ENCODE measurements around the gene MGA.

Gene MGA

DNA sequence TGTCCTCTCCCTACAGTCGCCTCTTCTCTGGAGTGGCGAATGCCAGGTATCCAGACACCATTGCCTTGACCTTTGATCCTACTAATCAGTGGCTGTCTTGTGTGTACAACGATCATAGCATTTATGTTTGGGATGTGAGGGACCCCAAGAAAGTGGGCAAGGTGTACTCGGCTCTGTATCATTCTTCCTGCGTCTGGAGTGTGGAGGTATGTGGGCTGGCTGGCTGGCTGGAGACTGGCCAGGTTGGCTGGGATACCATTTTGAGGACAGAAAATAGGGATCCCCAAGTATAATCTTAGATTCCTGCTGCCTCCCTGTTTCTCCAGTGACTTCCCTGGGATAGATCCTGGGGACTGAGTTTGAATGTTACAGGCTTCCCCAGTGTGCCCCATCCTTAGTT is 154.3 kb downstream of the MGA start:
- WGBS, 2 experiments (ENCODE audit: insufficient coverage in 2 of 2) = 93 to 96% methylated on average over 3 to 5 of the region's 5 CpGs
- Histone ChIP-seq H3K27ac (ENCODE audit: low read depth, low read length, severe bottlenecking) (no peak overlapping the region), H3K36me3 (ENCODE audit: control insufficient read depth, insufficient read depth, low read length) (peaks cover 58% of the 10 kb centered on the region), H3K4me1 (ENCODE audit: control insufficient read depth, insufficient read depth, low read length, poor library complexity, severe bottlenecking) (peaks cover 6% of the 10 kb centered on the region), H3K4me3 (ENCODE audit: extremely low read depth, insufficient read depth, low read length, poor library complexity, severe bottlenecking) (no peak overlapping the region), H3K9me3 (ENCODE audit: control insufficient read depth, low read length) (no peaks in the 10 kb centered on the region)

DNA sequence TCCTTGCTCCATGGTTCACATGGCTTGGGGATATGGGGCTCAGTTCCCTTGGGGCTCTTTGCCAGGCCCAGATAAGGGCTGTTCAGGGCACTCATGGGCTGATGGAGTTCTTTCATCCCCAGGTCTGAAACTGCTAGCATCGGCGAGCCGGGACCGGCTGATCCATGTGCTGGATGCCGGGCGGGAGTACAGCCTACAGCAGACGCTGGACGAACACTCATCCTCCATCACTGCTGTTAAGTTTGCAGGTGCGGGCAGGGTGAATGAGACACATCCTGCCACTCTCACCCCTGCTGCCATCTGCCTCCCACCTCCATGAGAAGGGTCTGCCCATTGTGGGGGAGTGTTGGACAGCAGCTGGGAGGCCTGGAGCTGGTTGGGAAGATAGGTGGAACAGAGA is 156.6 kb downstream of the MGA start:
- no peaks in the 10 kb centered on the region for H3K4me1 ChIP-seq (ENCODE audit: control insufficient read depth, insufficient read depth, low read length, poor library complexity, severe bottlenecking)
- 95 to 97% methylated on average over 8 of the region's 9 CpGs for WGBS, 2 experiments (ENCODE audit: insufficient coverage in 2 of 2)
- H3K4me3 ChIP-seq (ENCODE audit: extremely low read depth, insufficient read depth, low read length, poor library complexity, severe bottlenecking) = no peak overlapping the region
- no peak overlapping the region for H3K27ac ChIP-seq (ENCODE audit: low read depth, low read length, severe bottlenecking)
- H3K36me3 ChIP-seq (ENCODE audit: control insufficient read depth, insufficient read depth, low read length) = peaks cover 75% of the 10 kb centered on the region
- H3K9me3 ChIP-seq (ENCODE audit: control insufficient read depth, low read length) = no peaks in the 10 kb centered on the region

DNA sequence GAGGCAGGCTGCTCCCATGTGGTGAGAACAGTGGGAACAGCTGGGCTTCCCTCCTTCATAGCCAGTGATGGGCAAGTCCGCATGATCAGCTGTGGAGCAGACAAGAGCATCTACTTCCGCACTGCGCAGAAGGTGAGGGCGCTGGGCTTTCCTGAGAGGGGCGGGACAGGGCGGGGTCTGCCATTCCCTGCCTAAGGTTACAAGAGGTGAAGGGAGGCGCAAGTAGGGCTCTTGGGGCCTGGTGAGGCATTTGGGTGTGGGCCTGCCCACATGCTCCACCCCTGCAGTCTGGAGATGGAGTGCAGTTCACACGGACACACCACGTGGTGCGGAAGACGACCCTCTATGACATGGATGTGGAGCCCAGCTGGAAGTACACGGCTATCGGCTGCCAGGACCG is 157.1 kb downstream of the MGA start:
- no peaks in the 10 kb centered on the region for H3K9me3 ChIP-seq (ENCODE audit: control insufficient read depth, low read length)
- 92 to 95% methylated on average over 11 to 14 of the region's 14 CpGs for WGBS, 2 experiments (ENCODE audit: insufficient coverage in 2 of 2)
- H3K4me3 ChIP-seq (ENCODE audit: extremely low read depth, insufficient read depth, low read length, poor library complexity, severe bottlenecking) = no peak overlapping the region
- H3K4me1 ChIP-seq (ENCODE audit: control insufficient read depth, insufficient read depth, low read length, poor library complexity, severe bottlenecking) = no peaks in the 10 kb centered on the region
- peaks cover 76% of the 10 kb centered on the region for H3K36me3 ChIP-seq (ENCODE audit: control insufficient read depth, insufficient read depth, low read length)
- H3K27ac ChIP-seq (ENCODE audit: low read depth, low read length, severe bottlenecking) = no peak overlapping the region

DNA sequence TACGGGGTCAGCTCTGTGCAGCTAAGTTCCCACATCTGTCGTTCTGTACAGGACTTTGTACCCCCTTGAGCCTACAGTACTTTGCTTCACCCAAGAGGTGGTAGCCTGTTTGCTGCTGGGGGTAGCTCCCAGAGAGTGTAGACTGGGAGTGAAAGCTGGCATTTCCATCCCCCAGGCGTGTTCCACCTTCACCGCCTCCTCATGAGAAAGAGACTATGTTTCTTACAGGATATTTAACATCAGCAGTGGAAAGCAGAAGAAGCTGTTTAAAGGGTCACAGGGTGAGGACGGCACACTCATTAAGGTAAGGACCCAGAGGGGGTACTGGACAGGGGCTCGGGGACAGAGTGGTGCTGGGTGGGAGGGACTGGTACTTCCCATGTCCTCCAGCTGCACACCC is 157.6 kb downstream of the MGA start:
- Histone ChIP-seq H3K4me1 (ENCODE audit: control insufficient read depth, insufficient read depth, low read length, poor library complexity, severe bottlenecking) (no peaks in the 10 kb centered on the region), H3K9me3 (ENCODE audit: control insufficient read depth, low read length) (no peaks in the 10 kb centered on the region), H3K36me3 (ENCODE audit: control insufficient read depth, insufficient read depth, low read length) (peaks cover 75% of the 10 kb centered on the region), H3K27ac (ENCODE audit: low read depth, low read length, severe bottlenecking) (no peak overlapping the region), H3K4me3 (ENCODE audit: extremely low read depth, insufficient read depth, low read length, poor library complexity, severe bottlenecking) (no peak overlapping the region)
- WGBS, 2 experiments (ENCODE audit: insufficient coverage in 2 of 2) = 93 to 100% methylated on average over 3 to 5 of the region's 6 CpGs

DNA sequence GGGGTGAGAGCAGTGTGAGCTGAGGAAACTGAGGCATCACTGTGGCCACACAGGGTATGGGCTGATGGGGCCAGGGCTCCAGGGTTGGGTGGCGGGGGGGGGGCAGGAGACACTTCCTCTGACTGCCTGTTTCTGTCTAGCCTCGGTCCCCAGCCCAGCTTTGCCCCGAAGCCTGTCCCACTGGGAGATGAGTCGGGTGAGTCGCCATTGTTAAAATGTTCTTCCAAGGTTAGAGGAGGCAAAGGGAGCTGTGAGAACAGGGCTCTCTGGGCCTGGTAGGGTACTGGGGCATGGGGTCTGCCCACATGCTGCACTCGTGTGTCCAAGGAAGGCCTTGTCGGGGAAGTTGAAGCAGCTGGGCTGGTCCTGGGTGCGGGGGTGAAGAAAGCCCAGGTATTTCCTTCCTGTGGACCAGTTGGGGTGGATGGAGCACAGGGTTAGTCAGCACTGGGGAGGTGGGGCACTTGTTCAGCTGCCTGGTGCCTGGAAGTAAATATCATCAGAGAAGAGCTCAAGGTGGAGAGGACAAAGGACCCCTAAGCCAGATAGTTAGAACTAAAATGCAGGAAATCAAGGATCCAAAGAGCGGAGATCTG is 159.3 kb downstream of the MGA start:
- WGBS, 2 experiments (ENCODE audit: insufficient coverage in 2 of 2) = 90 to 91% methylated on average over 5 to 9 of the region's 9 CpGs

DNA sequence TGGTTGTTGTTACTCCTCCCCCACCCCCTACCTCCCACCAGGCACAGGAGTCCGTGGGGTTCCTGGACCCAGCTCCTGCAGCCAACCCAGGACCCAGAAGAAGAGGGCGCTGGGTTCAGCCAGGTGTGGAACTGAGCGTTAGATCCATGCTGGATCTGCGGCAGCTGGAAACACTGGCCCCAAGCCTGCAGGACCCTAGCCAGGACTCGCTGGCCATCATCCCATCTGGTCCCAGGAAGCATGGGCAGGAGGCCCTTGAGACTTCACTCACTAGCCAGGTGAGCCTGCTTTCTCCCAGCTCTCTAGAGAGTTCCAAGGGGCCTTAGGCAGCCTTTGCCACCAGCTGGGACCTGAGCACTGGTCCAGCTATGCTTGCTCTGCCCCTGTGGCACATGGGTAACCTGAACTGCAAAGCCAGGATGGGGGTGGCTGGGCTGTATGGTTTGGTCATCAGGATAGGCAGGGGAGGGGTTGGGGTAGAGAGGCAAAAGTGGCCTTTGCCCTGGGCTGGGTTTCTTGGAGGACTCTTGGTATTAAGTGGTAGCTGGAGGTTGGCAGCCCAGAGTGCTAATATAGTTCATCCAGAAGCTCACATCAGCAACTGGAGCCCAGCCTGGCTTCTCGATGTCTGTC is 160.7 kb downstream of the MGA start:
- no peak overlapping the region for H3K4me3 ChIP-seq (ENCODE audit: extremely low read depth, insufficient read depth, low read length, poor library complexity, severe bottlenecking)
- H3K27ac ChIP-seq (ENCODE audit: low read depth, low read length, severe bottlenecking) = no peak overlapping the region
- WGBS, 2 experiments (ENCODE audit: insufficient coverage in 2 of 2) = 96 to 97% methylated on average over 4 to 6 of the region's 6 CpGs
- peaks cover 75% of the 10 kb centered on the region for H3K36me3 ChIP-seq (ENCODE audit: control insufficient read depth, insufficient read depth, low read length)
- H3K4me1 ChIP-seq (ENCODE audit: control insufficient read depth, insufficient read depth, low read length, poor library complexity, severe bottlenecking) = no peaks in the 10 kb centered on the region
- H3K9me3 ChIP-seq (ENCODE audit: control insufficient read depth, low read length) = no peaks in the 10 kb centered on the region

More for the DNA sequence above, 159.3 kb downstream of the MGA start:
- Histone ChIP-seq H3K27ac (ENCODE audit: low read depth, low read length, severe bottlenecking) (no peak overlapping the region), H3K9me3 (ENCODE audit: control insufficient read depth, low read length) (no peaks in the 10 kb centered on the region), H3K36me3 (ENCODE audit: control insufficient read depth, insufficient read depth, low read length) (peaks cover 76% of the 10 kb centered on the region), H3K4me1 (ENCODE audit: control insufficient read depth, insufficient read depth, low read length, poor library complexity, severe bottlenecking) (no peaks in the 10 kb centered on the region), H3K4me3 (ENCODE audit: extremely low read depth, insufficient read depth, low read length, poor library complexity, severe bottlenecking) (no peak overlapping the region)

DNA sequence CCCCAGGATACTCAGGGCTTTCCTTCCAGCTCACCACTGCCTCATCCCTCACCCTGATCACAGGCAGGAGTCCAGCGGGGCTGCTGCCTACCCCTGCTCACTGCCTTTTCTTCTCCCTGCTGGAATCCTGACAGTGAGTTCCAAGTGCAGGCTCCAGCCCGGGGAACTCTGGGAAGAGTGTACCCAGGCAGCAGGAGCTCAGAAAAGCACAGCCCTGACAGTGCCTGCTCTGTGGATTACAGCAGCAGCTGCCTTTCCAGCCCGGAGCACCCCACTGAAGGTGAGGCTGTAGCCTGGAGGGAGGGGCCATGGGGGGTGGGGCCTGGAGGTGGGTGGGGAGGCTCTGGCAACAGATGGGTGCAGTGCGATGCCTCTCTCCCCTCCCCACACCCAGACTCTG is 161.6 kb downstream of the MGA start:
- no peak overlapping the region for H3K27ac ChIP-seq (ENCODE audit: low read depth, low read length, severe bottlenecking)
- WGBS, 2 experiments (ENCODE audit: insufficient coverage in 2 of 2) = 70 to 100% methylated on average over 1 of the region's 4 CpGs
- H3K36me3 ChIP-seq (ENCODE audit: control insufficient read depth, insufficient read depth, low read length) = peaks cover 81% of the 10 kb centered on the region
- no peaks in the 10 kb centered on the region for H3K9me3 ChIP-seq (ENCODE audit: control insufficient read depth, low read length)
- no peaks in the 10 kb centered on the region for H3K4me1 ChIP-seq (ENCODE audit: control insufficient read depth, insufficient read depth, low read length, poor library complexity, severe bottlenecking)
- H3K4me3 ChIP-seq (ENCODE audit: extremely low read depth, insufficient read depth, low read length, poor library complexity, severe bottlenecking) = no peak overlapping the region

DNA sequence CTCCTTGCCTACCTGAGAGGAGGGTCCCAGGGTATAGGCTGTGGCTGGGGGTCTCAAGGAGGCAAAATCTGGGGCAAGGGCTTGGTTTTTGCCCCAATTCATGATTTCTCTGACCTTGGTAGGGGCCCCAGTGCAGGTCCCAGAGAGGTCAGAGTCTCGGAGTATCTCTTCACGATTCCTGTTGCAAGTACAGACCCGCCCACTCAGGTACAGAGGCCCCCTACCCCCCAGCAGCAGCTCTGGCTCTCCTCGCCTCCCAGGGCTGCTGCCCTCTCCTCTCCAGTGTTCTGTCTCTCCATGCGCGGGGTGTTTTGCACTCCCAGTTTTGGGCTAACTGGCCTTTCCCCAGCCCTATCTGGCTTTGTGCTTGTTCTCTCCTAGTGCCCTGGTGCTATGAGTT is 162.3 kb downstream of the MGA start:
- no peak overlapping the region for H3K27ac ChIP-seq (ENCODE audit: low read depth, low read length, severe bottlenecking)
- 94 to 98% methylated on average over 6 of the region's 6 CpGs for WGBS, 2 experiments (ENCODE audit: insufficient coverage in 2 of 2)
- H3K4me1 ChIP-seq (ENCODE audit: control insufficient read depth, insufficient read depth, low read length, poor library complexity, severe bottlenecking) = no peaks in the 10 kb centered on the region
- no peaks in the 10 kb centered on the region for H3K9me3 ChIP-seq (ENCODE audit: control insufficient read depth, low read length)
- no peak overlapping the region for H3K4me3 ChIP-seq (ENCODE audit: extremely low read depth, insufficient read depth, low read length, poor library complexity, severe bottlenecking)
- peaks cover 74% of the 10 kb centered on the region for H3K36me3 ChIP-seq (ENCODE audit: control insufficient read depth, insufficient read depth, low read length)
